HG03139 (cell line): Measurements from ENCODE around the gene OR8D2.
"Not testable (repeated sequence)": the region's sequence is repeated elsewhere in the genome, so short reads cannot be mapped to it uniquely, and the experiment has no call there.

Source experiments
- ATAC-seq: cut with Tn5 transposase; IDR thresholded peaks from one replicate; pipeline ENCODE4 v1.9.1; 2021; ENCODE audit not compliant: unreplicated experiment

The OR8D2 gene

DNA sequence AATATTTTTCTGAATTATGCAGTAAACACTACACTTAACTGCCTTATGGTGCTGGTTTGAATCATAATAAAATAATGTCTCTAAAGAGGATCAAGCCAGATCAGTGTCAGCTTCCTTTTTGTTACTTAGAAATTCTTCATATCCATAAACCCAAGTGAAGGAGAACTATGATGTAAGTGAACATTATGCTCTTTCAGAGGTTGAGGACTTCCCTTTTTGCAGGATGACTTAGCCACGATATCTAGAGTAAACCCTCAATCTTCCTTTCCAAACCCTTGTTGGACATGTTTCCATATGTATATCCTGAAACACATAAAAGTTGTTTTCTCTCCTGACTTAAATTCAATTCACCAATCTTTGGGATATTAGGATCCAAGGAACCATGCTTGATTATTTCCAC is 25.3 kb downstream of the OR8D2 start:
- ATAC-seq, result no peak

- no peak for ATAC-seq
Observed at GRCh38 chr11:124285610-124286344, 34.2 kb downstream of the OR8D2 start.

GRCh38 chr11:124278261-124278660 is 41.7 kb downstream of the OR8D2 start:
- ATAC-seq, result no peak

GRCh38 chr11:124277804-124278203 is 42.2 kb downstream of the OR8D2 start:
- ATAC-seq, result no peak

GRCh38 chr11:124277207-124277606 is 42.8 kb downstream of the OR8D2 start:
- ATAC-seq, result no peak

DNA sequence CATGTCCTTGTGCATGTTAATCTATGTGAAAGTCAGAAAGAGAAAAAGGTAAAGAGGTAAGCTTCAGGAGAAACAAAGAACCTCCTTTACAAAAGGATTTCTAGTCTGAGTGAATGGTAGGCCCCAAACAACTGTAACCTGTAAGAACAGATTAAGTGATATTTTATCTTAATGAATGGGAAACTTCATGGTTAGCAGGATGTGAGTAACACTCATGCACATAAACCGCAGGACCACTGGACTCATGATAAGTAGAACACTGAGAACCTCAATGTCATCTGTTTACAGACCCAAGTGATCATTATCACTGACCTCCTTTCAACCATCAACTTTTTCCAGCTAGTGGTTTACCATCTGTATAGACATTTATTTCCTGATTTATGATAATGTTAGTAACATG is 43.9 kb downstream of the OR8D2 start:
- ATAC-seq, result no peak

DNA sequence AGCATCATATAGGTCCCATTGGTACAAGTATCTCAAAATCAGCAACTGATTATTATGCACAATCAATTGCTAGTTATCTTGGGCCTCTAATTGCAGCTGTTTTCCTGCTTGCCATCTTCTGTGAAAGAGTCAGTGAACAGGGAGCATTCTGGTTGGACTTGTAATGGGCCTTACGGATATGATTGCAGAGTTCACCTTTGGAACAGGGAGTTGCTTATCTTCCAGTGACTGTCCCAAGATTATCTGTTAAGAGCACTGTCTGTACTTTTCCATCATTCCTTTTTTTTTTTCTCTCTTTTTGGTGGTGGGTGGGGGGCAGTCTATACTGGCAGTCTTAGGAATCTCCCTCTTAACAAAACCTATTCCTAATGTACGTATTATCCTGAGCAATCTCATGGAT is 46.0 kb downstream of the OR8D2 start:
- ATAC-seq, result no peak

- ATAC-seq, result not testable (repeated sequence)
Observed at GRCh38 chr11:124270886-124271285, 49.1 kb downstream of the OR8D2 start.
